K562 (cell line): ENCODE data around the gene KIAA1614.

Experiments
- ATF1 ChIP-seq, 2 experiments: fragments of 450-650 bp in 1 of 2; IDR thresholded peaks; 2 replicates each; pipeline ENCODE4 v1.6.1; 2016; ENCODE audit warnings: missing compliant biosample characterization in 1 of 2, missing genetic modification characterization in 1 of 2
- BHLHE40 ChIP-seq: IDR thresholded peaks from 2 replicates; pipeline ENCODE4 v1.6.1; 2011; ENCODE audit warnings: low read length, improper control_type of control experiment
- EZH2 ChIP-seq: IDR thresholded peaks from 2 replicates; pipeline ENCODE4 v1.6.1; 2012; ENCODE audit warnings: low read depth, mild to moderate bottlenecking, inconsistent platforms, low read length, borderline replicate concordance
- NCOA1 ChIP-seq: fragments of 450-650 bp; IDR thresholded peaks from 2 replicates; pipeline ENCODE4 v1.6.1; 2016; ENCODE audit warnings: low read depth
- RAD51 ChIP-seq: fragments of 450-650 bp; IDR thresholded peaks from 2 replicates; pipeline ENCODE4 v1.7.1; 2016; ENCODE audit warnings: low read depth, mild to moderate bottlenecking, borderline replicate concordance
- SAP30 ChIP-seq: fragments of 200-600 bp; sonication (generic); IDR thresholded peaks from 2 replicates; pipeline ENCODE4 v1.6.1; 2012; ENCODE audit warnings: borderline replicate concordance, low read depth, mild to moderate bottlenecking, moderate library complexity, low read length, control low read depth, inconsistent platforms; ENCODE audit not compliant: insufficient read depth, poor library complexity, severe bottlenecking
- ZNF175 ChIP-seq: fragments of 200-800 bp; sonication (Bioruptor generic); IDR thresholded peaks from 2 replicates; pipeline ENCODE4 v1.6.1; 2016; ENCODE audit warnings: low read depth, mild to moderate bottlenecking, missing genetic modification characterization, missing compliant biosample characterization
- TF ChIP-seq, protein P1 (sequence below), 3 experiments: IDR thresholded peaks in 2 of 3; conservative IDR thresholded peaks in 1 of 3; 2 replicates each; pipeline ENCODE4 v1.5.1; 2011 to 2012; ENCODE audit warnings: low read length in 3 of 3, mild to moderate bottlenecking in 3 of 3, control low read depth in 2 of 3, improper control_type of control experiment in 1 of 3, inconsistent platforms in 1 of 3, low read depth in 1 of 3, mixed read lengths in 1 of 3, moderate library complexity in 1 of 3; ENCODE audit not compliant: insufficient read depth in 2 of 3
- TF ChIP-seq, protein P2 (sequence below): sonication (generic); formaldehyde crosslinking; IDR thresholded peaks from 2 replicates; pipeline ENCODE4 v1.9.0; 2022; ENCODE audit warnings: mild to moderate bottlenecking, missing genetic modification reagents

DNA sequence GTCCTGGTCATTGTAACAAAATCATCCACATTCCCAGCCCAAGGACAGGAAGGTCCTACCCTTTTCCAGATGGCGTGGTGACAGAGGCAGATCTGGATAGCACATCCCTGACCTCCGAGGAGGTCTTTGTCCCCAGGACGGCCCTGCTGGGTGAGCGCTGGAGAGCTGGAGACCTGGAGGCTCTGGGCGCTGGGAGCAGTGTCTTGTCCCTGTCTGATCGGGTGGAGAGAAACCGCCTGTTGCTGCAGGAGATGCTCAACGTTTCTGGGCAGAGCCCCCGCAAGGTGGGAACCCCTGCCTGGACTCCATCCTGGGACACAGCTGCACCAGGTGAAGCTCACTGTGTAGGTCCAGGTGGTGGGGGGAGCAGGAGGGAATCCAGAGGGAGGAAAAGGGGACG lies 4.1 kb downstream of the KIAA1614 start:
- TF ChIP-seq SAP30 = no peak
- TF ChIP-seq RAD51 = no peak
- TF ChIP-seq, protein P1, sequence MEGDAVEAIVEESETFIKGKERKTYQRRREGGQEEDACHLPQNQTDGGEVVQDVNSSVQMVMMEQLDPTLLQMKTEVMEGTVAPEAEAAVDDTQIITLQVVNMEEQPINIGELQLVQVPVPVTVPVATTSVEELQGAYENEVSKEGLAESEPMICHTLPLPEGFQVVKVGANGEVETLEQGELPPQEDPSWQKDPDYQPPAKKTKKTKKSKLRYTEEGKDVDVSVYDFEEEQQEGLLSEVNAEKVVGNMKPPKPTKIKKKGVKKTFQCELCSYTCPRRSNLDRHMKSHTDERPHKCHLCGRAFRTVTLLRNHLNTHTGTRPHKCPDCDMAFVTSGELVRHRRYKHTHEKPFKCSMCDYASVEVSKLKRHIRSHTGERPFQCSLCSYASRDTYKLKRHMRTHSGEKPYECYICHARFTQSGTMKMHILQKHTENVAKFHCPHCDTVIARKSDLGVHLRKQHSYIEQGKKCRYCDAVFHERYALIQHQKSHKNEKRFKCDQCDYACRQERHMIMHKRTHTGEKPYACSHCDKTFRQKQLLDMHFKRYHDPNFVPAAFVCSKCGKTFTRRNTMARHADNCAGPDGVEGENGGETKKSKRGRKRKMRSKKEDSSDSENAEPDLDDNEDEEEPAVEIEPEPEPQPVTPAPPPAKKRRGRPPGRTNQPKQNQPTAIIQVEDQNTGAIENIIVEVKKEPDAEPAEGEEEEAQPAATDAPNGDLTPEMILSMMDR (IDR thresholded peaks at IDR 0.05 in 2 of 3, conservative IDR thresholded peaks at IDR 0.05 in 1 of 3; ENCODE audit: insufficient read depth in 2 of 3, low read depth in 1 of 3, low read length in 3 of 3) = no peak
- no peak for TF ChIP-seq ZNF175 (CRISPR knock-in tag)
- TF ChIP-seq NCOA1 = no peak
- no peak for TF ChIP-seq ATF1 (CRISPR knock-in tag; IDR thresholded peaks at IDR 0.05)
- no peak for TF ChIP-seq ATF1 (tag; IDR thresholded peaks at IDR 0.05)
- TF ChIP-seq BHLHE40 = no peak
- no peak for TF ChIP-seq EZH2
- TF ChIP-seq, protein P2, sequence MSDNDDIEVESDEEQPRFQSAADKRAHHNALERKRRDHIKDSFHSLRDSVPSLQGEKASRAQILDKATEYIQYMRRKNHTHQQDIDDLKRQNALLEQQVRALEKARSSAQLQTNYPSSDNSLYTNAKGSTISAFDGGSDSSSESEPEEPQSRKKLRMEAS (CRISPR knock-in tag) = no peak
